ENCODE data around the gene HEATR5A.
"Not testable (repeated sequence)": the region's sequence is repeated elsewhere in the genome, so short reads cannot be mapped to it uniquely, and the experiment has no call there.

The HEATR5A gene

DNA sequence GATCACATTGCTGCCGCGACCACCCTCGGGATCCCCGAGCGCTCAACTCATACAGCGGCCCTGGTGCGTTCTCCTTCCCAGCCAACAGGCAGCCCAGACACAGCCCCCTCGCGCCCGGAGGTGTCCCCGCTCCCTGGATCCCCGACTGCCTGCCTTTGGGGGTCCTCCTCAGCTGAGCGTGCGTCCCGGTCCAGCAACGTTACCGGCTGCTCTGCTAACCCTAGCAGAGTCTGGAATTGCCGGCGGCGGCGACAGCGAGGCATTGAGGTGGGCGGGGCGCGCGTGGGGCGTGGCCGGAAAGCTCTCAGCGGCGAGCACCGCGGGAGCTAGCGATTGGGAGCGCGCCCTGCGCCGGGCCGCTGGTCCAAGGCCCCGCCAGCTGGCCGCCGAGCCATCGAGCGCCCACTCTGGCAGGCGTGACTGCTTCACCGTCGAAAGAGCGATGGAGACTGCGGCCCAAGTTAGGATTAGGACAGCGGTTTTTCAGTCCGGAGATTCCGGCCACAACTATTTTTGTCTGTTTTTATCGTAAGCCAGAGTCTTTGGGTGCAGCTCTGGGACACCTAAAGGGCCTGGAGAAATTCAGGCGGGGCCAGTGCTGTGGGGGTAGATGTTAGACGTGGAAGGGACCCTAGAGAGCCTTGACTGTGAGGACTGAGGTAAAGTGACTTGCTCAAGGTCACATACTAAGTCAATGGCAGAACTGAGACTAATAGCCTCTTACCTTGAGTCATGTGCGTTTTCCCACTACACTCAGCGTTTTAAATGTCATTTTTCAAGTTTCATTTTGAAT, at the start of gene HEATR5A:
Gene HEATR5A, minus strand, starts transcription at position 232 of the 793 bp plus-strand sequence. CDS start 17,575 bp downstream, outside the sequence.
- H3K36me3 ChIP-seq (ENCODE audit: control insufficient read depth, insufficient read depth, low read length): no peaks in the 10 kb centered on the region
- no peaks in the 10 kb centered on the region for H3K9me3 ChIP-seq (ENCODE audit: control insufficient read depth, low read length)
- no peaks in the 10 kb centered on the region for H3K27me3 ChIP-seq (ENCODE audit: control insufficient read depth, insufficient read depth, low read length)
- peak within 1 kb of the TSS; percentile 98 for H3K4me3 ChIP-seq (ENCODE audit: low read length)
- peak within 1 kb of the TSS; percentile 86 for H3K9ac ChIP-seq (ENCODE audit: low read length)
- H3K4me1 ChIP-seq (ENCODE audit: control insufficient read depth, insufficient read depth, low read length): no peaks in the 10 kb centered on the region

DNA sequence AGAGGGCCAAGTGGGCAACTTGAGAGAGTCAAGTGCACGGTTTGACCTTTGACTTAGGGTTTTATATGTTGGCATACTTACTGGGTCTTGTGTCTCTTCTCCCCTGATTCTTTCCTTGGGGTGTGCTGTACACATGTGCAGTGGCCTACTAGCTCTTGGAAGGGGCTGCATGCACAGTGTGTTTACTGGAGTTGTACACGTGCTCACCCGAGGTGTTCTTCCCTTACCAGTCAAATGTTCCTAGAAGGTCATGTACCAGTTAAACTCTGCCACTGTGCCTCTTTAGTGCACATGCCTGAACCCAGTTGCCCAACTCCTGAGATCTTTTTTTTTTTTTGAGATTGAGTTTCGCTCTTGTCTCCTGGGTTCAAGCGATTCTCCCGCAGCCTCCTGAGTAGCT, 46.2 kb upstream of the HEATR5A start:
- no peaks in the 10 kb centered on the region for H3K36me3 ChIP-seq (ENCODE audit: control insufficient read depth, insufficient read depth, low read length)
- H3K27me3 ChIP-seq (ENCODE audit: control insufficient read depth, insufficient read depth, low read length): no peaks in the 10 kb centered on the region
- H3K4me1 ChIP-seq (ENCODE audit: control insufficient read depth, insufficient read depth, low read length): no peaks in the 10 kb centered on the region
- H3K4me3 ChIP-seq (ENCODE audit: low read length): no peak overlapping the region
- H3K9me3 ChIP-seq (ENCODE audit: control insufficient read depth, low read length): no peaks in the 10 kb centered on the region
- no peak overlapping the region for H3K9ac ChIP-seq (ENCODE audit: low read length)

DNA sequence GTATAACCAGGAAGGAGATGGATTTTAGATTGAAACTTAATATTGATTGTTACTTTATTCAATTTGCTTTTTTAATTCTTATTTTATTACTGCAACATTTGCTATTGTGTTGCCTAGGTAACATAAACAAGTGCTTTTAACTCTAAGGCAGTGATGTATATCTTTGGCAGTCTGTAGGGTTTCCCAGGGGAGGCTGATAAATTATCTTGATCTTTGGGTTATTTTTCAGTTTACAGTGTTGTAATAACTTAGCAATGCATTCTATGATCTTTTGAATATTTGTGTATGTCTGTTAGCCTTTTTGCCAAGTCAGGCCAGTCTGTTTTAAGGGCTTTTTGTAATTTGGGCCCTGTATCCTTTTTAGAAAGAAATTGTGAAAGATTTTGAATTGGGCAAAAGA, 44.8 kb upstream of the HEATR5A start:
- H3K4me3 ChIP-seq (ENCODE audit: low read length): no peak overlapping the region

DNA sequence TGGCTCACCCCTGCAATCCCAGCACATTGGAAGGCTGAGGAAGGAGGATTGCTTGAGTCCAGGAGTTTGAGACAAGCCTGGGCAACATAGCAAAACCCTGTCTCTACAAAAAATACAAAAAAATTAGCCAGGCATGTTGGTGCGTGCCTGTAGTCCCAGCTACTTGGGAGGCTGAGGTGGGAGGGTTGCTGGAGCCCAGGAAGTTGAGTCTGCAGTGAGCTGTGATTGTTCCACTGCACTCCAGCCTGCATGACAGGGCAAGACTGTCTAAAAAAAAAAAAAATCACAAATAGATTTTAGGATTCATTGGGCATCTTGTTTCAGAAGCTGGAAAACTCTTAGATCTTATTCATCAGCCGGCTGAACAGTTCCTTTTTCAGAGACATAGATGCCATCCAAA, 42.1 kb upstream of the HEATR5A start:
- not testable (repeated sequence) for H3K9me3 ChIP-seq (ENCODE audit: control insufficient read depth, low read length); H3K36me3 ChIP-seq (ENCODE audit: control insufficient read depth, insufficient read depth, low read length); H3K27me3 ChIP-seq (ENCODE audit: control insufficient read depth, insufficient read depth, low read length)

More for the DNA sequence above, 44.8 kb upstream of the HEATR5A start:
- no peak overlapping the region for H3K9ac ChIP-seq (ENCODE audit: low read length)
- no peaks in the 10 kb centered on the region for H3K36me3 ChIP-seq (ENCODE audit: control insufficient read depth, insufficient read depth, low read length)
- no peaks in the 10 kb centered on the region for H3K9me3 ChIP-seq (ENCODE audit: control insufficient read depth, low read length)
- no peaks in the 10 kb centered on the region for H3K27me3 ChIP-seq (ENCODE audit: control insufficient read depth, insufficient read depth, low read length)
- no peaks in the 10 kb centered on the region for H3K4me1 ChIP-seq (ENCODE audit: control insufficient read depth, insufficient read depth, low read length)

DNA sequence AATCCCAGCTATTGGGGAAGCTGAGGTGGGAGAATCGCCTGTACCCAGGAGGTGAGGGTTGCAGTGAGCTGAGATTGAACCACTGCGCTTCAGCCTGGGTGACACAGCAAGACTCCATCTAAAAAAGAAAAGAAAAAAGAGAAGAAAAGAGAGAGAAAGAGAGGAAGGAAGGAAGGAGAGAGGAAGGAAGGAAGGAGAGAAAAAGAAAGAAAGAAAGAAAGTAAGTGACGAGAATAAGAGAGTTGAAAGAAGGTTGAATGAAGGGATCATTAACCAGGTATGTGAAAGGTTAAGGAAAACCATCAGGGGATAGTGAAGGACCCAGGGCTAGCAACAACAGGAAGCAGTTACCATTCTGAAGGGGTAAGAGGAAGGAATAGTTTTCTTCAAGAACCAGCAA, 41.2 kb upstream of the HEATR5A start:
- Histone ChIP-seq H3K9ac (ENCODE audit: low read length) (no peak overlapping the region), H3K36me3 (ENCODE audit: control insufficient read depth, insufficient read depth, low read length) (no peaks in the 10 kb centered on the region), H3K9me3 (ENCODE audit: control insufficient read depth, low read length) (no peaks in the 10 kb centered on the region), H3K4me3 (ENCODE audit: low read length) (no peak overlapping the region), H3K27me3 (ENCODE audit: control insufficient read depth, insufficient read depth, low read length) (no peaks in the 10 kb centered on the region), H3K4me1 (ENCODE audit: control insufficient read depth, insufficient read depth, low read length) (no peaks in the 10 kb centered on the region)

More for the DNA sequence above, 42.1 kb upstream of the HEATR5A start:
- not testable (repeated sequence) for H3K9ac ChIP-seq (ENCODE audit: low read length); H3K4me1 ChIP-seq (ENCODE audit: control insufficient read depth, insufficient read depth, low read length); H3K4me3 ChIP-seq (ENCODE audit: low read length)

DNA sequence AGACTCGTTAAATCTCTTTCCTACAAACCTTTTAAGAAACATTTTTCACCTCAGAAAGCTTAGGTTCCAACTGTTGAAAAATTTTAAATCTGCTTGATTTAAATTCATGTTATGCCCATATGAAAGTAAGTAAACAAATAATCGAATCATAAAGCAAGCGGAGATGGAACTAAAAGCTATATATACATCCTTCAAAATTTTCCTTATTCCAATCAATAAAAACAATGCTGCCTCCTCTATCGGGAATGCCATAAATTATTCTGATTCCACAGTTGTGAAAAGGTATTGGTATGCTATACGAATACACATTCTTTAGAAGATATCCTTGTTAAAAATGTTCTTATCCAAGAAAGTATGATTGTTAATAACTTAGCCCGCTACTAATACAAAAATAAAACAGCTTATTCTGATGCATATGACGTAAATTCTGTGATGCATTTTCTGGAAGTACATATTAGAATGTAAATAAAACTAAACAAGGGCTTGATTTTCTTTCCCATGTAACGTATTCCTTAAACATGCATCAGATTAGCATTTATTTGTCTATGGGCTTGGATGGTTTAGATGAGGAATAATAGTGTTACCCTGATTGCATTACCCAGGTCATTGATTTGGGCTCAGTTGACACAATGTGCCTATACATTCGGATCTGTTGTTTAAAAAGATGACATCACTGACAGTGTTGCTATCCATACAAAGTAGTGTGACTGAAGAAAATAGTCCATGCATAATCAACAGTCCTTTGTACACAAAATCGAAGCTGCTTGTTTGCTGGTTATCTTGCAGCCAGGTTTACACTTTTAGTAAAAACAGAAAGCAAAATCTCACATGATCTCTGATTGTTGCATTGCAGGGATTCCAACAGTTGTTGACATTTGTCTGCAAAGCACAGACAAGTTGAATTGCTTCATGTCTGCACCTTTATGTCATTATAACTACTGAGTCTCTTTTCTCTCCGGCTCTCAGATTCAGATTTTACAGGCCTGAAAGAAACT, 37.6 kb upstream of the HEATR5A start:
- no peaks in the 10 kb centered on the region for H3K36me3 ChIP-seq (ENCODE audit: control insufficient read depth, insufficient read depth, low read length)
- H3K4me3 ChIP-seq (ENCODE audit: low read length): no peak overlapping the region
- H3K4me1 ChIP-seq (ENCODE audit: control insufficient read depth, insufficient read depth, low read length): peaks cover 7% of the 10 kb centered on the region
- no peaks in the 10 kb centered on the region for H3K9me3 ChIP-seq (ENCODE audit: control insufficient read depth, low read length)
- peak overlapping the region; percentile 81 for H3K9ac ChIP-seq (ENCODE audit: low read length)
- H3K27me3 ChIP-seq (ENCODE audit: control insufficient read depth, insufficient read depth, low read length): no peaks in the 10 kb centered on the region

DNA sequence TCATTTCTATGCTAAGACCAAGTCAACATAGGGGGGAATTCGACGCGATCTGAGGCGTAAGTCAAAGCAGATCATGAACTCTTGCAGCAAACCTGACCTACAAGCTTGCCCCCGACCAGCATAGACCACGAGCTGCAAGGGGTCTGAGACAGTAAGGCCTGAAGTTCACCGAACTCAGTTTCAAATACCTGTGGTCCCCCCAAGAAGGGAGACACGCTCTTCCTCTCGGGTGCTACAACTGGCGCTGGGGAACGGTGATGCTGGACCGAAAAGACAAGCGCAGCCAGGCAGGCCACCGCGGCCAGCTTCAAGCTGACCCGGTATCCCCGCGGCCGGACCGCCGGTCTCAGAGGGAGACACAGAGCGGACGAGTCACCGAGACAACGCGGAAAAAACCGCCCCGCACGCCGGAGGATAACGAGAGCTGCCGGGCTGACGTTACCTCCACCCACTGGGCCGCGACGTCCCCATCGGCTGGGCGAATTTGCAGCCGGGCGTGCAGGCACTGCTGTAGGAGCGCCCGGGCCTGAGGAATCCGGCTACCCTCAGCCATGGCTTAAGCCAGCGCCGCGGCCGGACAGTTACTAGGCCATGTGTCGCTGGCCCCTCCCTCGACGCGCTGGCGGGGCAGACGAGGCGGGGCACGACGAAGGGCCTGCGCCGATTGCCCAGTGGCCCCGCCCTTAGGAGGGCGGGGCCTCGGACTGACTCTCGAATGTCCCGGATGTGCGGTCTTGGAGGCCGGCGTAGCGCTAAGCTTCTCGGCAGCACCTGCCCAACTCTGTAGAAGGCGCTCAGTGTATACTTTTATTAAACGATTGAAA, 36.7 kb upstream of the HEATR5A start, which contains the start of gene DTD2:
Gene DTD2, minus strand, starts transcription at position 666 of the 824 bp plus-strand sequence. Its CDS starts 113 bp downstream, at position 553.
- no peaks in the 10 kb centered on the region for H3K27me3 ChIP-seq (ENCODE audit: control insufficient read depth, insufficient read depth, low read length)
- H3K36me3 ChIP-seq (ENCODE audit: control insufficient read depth, insufficient read depth, low read length): no peaks in the 10 kb centered on the region
- peak within 1 kb of the TSS; percentile 81 for H3K9ac ChIP-seq (ENCODE audit: low read length)
- peak within 1 kb of the TSS; percentile 71 for H3K4me3 ChIP-seq (ENCODE audit: low read length)
- peaks cover 7% of the 10 kb centered on the region for H3K4me1 ChIP-seq (ENCODE audit: control insufficient read depth, insufficient read depth, low read length)
- H3K9me3 ChIP-seq (ENCODE audit: control insufficient read depth, low read length): no peaks in the 10 kb centered on the region

DNA sequence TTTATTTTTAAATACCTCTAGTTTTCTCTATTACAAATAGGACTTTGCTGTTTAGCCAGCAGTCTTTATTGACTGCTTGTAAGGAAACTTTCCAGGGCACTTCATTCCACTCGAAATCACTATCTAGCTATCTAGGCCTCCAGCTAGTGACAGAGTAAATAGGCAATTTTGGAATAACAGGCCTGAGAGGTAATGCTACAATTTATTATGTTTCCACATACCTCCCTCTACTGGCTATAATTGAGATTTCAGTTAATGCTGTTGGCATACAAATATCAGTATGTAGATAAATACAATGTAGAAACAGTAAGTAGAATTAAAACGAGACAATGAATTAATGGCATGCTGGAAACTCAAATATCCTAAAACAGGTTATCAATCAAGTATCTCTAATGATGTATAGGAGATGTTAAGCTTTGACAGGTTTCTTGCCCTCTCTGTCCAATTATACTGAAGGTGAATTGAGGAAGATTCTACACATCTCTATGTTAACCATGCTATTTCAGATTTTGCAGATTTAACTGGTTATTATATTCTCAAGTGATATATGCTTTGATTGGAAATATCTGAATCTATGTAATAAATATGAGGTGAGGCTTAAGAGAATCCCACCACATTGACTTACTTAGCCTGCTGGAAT, 29.7 kb upstream of the HEATR5A start:
- Histone ChIP-seq H3K36me3 (ENCODE audit: control insufficient read depth, insufficient read depth, low read length) (no peaks in the 10 kb centered on the region), H3K4me3 (ENCODE audit: low read length) (no peak overlapping the region), H3K9ac (ENCODE audit: low read length) (no peak overlapping the region), H3K9me3 (ENCODE audit: control insufficient read depth, low read length) (no peaks in the 10 kb centered on the region), H3K27me3 (ENCODE audit: control insufficient read depth, insufficient read depth, low read length) (no peaks in the 10 kb centered on the region), H3K4me1 (ENCODE audit: control insufficient read depth, insufficient read depth, low read length) (peaks cover 14% of the 10 kb centered on the region)

DNA sequence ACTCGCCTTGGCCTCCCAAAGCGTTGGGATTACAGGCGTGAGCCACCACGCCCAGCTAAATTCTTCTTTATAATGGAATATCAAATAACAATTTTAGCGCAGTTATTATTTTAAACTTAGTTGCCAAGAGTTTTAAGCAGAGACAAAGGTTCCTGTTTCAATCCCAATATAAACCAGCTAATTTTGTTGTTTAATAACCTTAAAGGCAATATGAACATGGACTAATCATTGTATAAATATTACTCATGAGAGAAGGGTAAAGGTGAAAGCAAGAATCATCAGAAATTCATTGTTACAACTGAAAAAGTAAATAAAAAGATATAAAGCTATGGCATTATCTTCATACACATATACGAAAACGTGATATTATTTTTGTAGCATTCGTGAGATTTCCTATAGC, 28.8 kb upstream of the HEATR5A start:
- Histone ChIP-seq H3K4me1 (ENCODE audit: control insufficient read depth, insufficient read depth, low read length) (peaks cover 8% of the 10 kb centered on the region), H3K9me3 (ENCODE audit: control insufficient read depth, low read length) (no peaks in the 10 kb centered on the region), H3K9ac (ENCODE audit: low read length) (no peak overlapping the region), H3K27me3 (ENCODE audit: control insufficient read depth, insufficient read depth, low read length) (no peaks in the 10 kb centered on the region), H3K36me3 (ENCODE audit: control insufficient read depth, insufficient read depth, low read length) (no peaks in the 10 kb centered on the region), H3K4me3 (ENCODE audit: low read length) (no peak overlapping the region)

DNA sequence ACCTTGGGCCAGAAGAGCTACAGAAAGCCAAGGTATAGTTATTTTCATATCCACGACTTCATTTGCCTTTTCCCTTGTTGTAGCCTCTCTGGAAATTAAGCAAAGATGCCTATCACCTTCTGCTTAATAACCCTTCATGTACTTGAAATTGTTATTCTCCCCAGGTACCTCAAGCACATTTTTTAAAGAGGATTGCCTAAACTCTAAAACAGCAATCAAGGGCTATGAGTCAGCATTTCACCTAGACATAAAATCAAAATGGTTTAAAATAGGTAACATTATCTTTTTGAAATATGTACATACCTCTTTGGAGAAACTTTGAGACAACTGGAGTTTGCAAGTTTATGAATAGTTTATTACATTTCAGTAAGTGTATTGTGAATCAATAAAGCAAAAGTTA, 25.4 kb upstream of the HEATR5A start:
- Histone ChIP-seq H3K9ac (ENCODE audit: low read length) (no peak overlapping the region), H3K4me3 (ENCODE audit: low read length) (no peak overlapping the region), H3K27me3 (ENCODE audit: control insufficient read depth, insufficient read depth, low read length) (no peaks in the 10 kb centered on the region), H3K36me3 (ENCODE audit: control insufficient read depth, insufficient read depth, low read length) (no peaks in the 10 kb centered on the region), H3K4me1 (ENCODE audit: control insufficient read depth, insufficient read depth, low read length) (peaks cover 8% of the 10 kb centered on the region), H3K9me3 (ENCODE audit: control insufficient read depth, low read length) (no peaks in the 10 kb centered on the region)

DNA sequence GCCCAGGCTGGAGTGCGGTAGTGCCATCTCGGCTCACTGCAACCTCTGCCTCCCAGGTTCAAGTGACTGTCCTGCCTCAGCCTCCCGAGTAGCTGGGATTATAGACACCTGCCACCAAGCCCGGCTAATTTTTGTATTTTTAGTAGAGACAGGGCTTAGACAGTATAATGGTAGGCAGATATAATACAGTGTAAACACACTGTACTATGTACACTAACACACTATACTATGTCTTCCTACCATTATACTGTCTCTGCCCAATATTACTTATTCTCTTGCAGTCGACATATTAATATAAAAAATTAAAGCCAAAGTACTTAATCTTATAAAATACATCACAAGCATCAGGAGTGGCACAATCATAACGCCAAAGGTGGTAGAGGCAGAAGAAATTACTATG, 21.9 kb upstream of the HEATR5A start:
- H3K4me1 ChIP-seq (ENCODE audit: control insufficient read depth, insufficient read depth, low read length): no peaks in the 10 kb centered on the region
- H3K9ac ChIP-seq (ENCODE audit: low read length): no peak overlapping the region
- no peaks in the 10 kb centered on the region for H3K27me3 ChIP-seq (ENCODE audit: control insufficient read depth, insufficient read depth, low read length)
- no peaks in the 10 kb centered on the region for H3K9me3 ChIP-seq (ENCODE audit: control insufficient read depth, low read length)
- no peaks in the 10 kb centered on the region for H3K36me3 ChIP-seq (ENCODE audit: control insufficient read depth, insufficient read depth, low read length)
- no peak overlapping the region for H3K4me3 ChIP-seq (ENCODE audit: low read length)

All from mucosa of stomach (tissue), 1 donor.